Body of pancreas (tissue), 4 donors: ENCODE measurements around the gene NEDD9. TPM values are rescaled to one million over a fixed set of nuclear protein-coding genes. Genes with fewer than 3 reads are reported as not detected.
A peak's percentile ranks its signal among the peaks of the same experiment; 100 is the strongest.

Experiments
- ATAC-seq: fragments of 150-250 bp; one replicate; pipeline ENCODE4 v1.9.1; 2016
- DNase-seq, 4 donors: peaks; one replicate each; pipeline ENCODE4 v3.0.0-alpha.2; 2019
- H3K27ac ChIP-seq, 4 donors: fragments of 200-600 bp; sonication (generic); 1 replicate in 3 of 4; 2 replicates in 1 of 4; pipeline versions ENCODE4 v1.5.1 to v1.6.1; 2016 to 2019; ENCODE audit warnings: mild to moderate bottlenecking in 1 of 4, mixed read lengths in 1 of 4, moderate library complexity in 1 of 4
- H3K27me3 ChIP-seq, 2 donors: fragments of 200-600 bp; sonication (generic); one replicate each; pipeline ENCODE4 v1.6.0; 2016; ENCODE audit warnings: mild to moderate bottlenecking in 1 of 2
- H3K36me3 ChIP-seq, 2 donors: fragments of 200-600 bp; sonication (generic); replicated peaks in 1 of 2; 2 replicates each; pipeline ENCODE4 v1.5.1; 2016; ENCODE audit warnings: low read depth in 2 of 2; ENCODE audit not compliant: insufficient read depth in 1 of 2
- H3K4me1 ChIP-seq: fragments of 200-600 bp; sonication (generic); one replicate; pipeline ENCODE4 v1.6.0; 2016
- H3K4me3 ChIP-seq, 2 donors: fragments of 200-600 bp; sonication (generic); 1 replicate in 1 of 2; 2 replicates in 1 of 2; pipeline ENCODE4 v1.5.1; 2016 to 2019
- H3K9me3 ChIP-seq, 3 donors: fragments of 200-600 bp; sonication (generic); 1 replicate in 2 of 3; 2 replicates in 1 of 3; pipeline ENCODE4 v1.5.1; 2016
- CTCF ChIP-seq, 7 experiments: fragments of 450-650 bp in 4 of 7; fragments of 200-600 bp in 3 of 7; sonication (generic) in 3 of 7; IDR thresholded peaks; one replicate each; pipeline ENCODE4 v1.5.1; 2016 to 2019; ENCODE audit warnings: antibody characterized with exemption in 7 of 7
- POLR2A ChIP-seq, 3 donors: fragments of 450-650 bp; IDR thresholded peaks; one replicate each; pipeline ENCODE4 v1.6.1; 2016; ENCODE audit warnings: antibody characterized with exemption in 3 of 3, mild to moderate bottlenecking in 2 of 3
- whole genome bisulfite sequencing, 2 donors: methylation state at CpG; one replicate each; pipeline ENCODE4 v1.1.5; 2017; 5-methylcytosine and 5-hydroxymethylcytosine counted together
- intact Hi-C: fragments of 100-400 bp; cut with DNase I; formaldehyde crosslinking; loops from one replicate; pipeline ENCODE4 v1.15.1; 2023
- total RNA-seq, 2 donors: library from RNA; depleted of rRNA; stranded (reverse); fragments of >200 nt; gene quantifications; one replicate each; pipeline ENCODE4 v1.1.0, GENCODE V29; 2016

Gene NEDD9
- total RNA-seq, 2 donors from 2014 or later = 22.8 to 58.3 TPM

- TF ChIP-seq POLR2A (IDR thresholded peaks at IDR 0.05) (no peak), CTCF (IDR thresholded peaks at IDR 0.05) (no peak)
- DNase-seq (no peak), ATAC-seq (no peak)
- no peaks in the 10 kb centered on the region for H3K36me3 ChIP-seq
- intact Hi-C loops = loop anchor here (10.0 kb wide), 1 partner anchor 318 kb away; no protein-coding TSS in a partner anchor
- no peak overlapping the region for H3K27ac ChIP-seq
- 94 to 100% methylated on average over 1 of the region's 1 CpG for WGBS, 2 donors
- H3K4me3 ChIP-seq = no peak overlapping the region
- no peaks in the 10 kb centered on the region for H3K9me3 ChIP-seq
- H3K27me3 ChIP-seq = no peaks in the 10 kb centered on the region
- no peaks in the 10 kb centered on the region for H3K4me1 ChIP-seq
These were observed 55.2 kb downstream of the NEDD9 start for GRCh38 chr6:11177271-11177670.

DNA sequence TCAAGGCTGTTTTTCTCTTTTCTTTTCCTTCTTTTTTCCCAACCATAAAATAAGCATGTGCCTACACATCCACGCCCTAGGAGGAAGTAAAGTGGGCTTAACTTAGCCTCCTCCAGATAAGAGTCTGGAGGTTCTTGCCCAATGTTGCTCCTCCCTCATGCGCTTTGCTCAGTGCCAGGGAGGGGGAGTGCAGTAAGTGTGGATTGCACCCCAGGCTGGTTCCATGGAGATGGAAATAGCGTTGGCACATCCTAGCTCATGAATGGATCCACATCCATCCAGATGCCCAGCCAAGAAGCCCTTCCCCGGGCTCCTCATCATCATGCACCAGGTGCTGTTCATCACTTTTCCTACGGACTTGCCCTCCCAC is 58.2 kb downstream of the NEDD9 start:
- 89 to 96% methylated on average over 5 of the region's 5 CpGs for WGBS, 2 donors
- Histone ChIP-seq H3K27ac (no peak overlapping the region), H3K9me3 (no peaks in the 10 kb centered on the region), H3K4me3 (no peak overlapping the region), H3K27me3 (no peaks in the 10 kb centered on the region), H3K36me3 (no peaks in the 10 kb centered on the region), H3K4me1 (no peaks in the 10 kb centered on the region)
- ATAC-seq = no peak
- intact Hi-C loops = loop anchor here (10.0 kb wide), 1 partner anchor 321 kb away; no protein-coding TSS in a partner anchor
- DNase-seq = no peak
- TF ChIP-seq CTCF (IDR thresholded peaks at IDR 0.05) = no peak
- no peak for TF ChIP-seq POLR2A (IDR thresholded peaks at IDR 0.05)

DNA sequence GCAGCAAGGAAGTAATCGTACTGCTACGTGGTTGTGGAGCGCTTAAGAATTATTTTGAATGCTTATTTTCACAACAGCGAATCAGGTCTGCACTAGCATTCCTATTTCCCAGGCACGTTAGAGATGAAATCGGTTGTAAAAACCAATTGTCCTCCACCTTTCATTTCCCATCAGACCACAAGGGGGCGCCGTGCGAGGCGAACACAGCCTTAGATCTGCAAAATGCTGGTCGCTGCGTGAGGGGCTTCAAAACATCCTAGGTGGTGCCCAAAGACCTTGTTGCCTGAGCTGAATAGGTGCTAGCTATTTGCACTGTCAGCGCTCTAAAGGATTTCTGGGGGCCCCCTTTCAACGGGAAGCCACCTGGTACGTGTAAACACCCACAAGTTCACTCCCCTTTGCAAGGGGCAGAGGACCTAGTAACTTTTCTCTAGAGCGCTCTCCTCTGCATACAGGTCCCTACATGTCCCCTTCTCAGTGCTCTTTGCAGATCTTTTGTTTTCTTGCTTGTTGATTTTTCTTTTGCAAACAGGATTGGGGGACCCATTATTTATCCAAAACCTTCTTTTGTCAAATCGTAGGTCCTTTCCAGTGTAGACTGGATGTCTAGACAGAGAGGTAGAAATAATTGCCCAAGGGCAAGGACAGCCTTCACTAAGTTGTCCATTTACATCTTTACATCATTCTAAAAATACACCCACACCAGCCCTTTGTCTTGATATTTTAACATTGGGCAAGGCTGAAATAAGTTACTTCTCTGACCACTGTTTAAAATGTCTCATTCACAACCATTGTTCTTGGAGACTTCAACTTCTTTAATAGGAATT is 59.8 kb downstream of the NEDD9 start:
- 17 to 19% methylated on average over 15 to 17 of the region's 17 CpGs for WGBS, 2 donors
- TF ChIP-seq CTCF (IDR thresholded peaks at IDR 0.05) = peak; percentile 72 to 93 (median 75)
- TF ChIP-seq POLR2A (IDR thresholded peaks at IDR 0.05) = no peak
- Histone ChIP-seq H3K9me3 (no peaks in the 10 kb centered on the region), H3K27me3 (no peaks in the 10 kb centered on the region), H3K36me3 (no peaks in the 10 kb centered on the region), H3K4me1 (no peaks in the 10 kb centered on the region), H3K27ac (no peak overlapping the region), H3K4me3 (no peak overlapping the region)
- DNase-seq (peak; percentile 63 to 77 (median 68)), ATAC-seq (peak; percentile 38)
- intact Hi-C loops = loop anchor here (10.0 kb wide), 1 partner anchor 322 kb away; no protein-coding TSS in a partner anchor

DNA sequence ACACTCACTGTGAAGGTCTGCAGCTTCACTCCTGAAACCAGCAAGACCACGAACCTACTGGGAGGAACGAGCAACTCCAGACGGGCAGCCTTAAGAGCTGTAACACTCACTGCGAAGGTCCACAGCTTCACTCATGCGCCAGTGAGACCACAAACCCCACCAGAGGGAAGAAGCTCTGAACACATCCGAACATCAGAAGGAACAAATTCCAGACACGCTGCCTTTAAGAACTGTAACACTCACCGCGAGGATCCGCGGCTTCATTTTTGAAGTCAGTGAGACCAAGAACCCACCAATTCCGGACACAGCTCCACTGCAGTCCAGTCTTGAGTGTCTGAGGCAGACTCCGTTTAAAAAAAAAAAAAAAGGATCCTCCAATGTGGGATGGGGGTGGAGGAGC is 60.5 kb downstream of the NEDD9 start:
- H3K4me3 ChIP-seq = no peak overlapping the region
- TF ChIP-seq CTCF (IDR thresholded peaks at IDR 0.05) (no peak), POLR2A (IDR thresholded peaks at IDR 0.05) (no peak)
- H3K27me3 ChIP-seq = no peaks in the 10 kb centered on the region
- no peaks in the 10 kb centered on the region for H3K4me1 ChIP-seq
- H3K27ac ChIP-seq = no peak overlapping the region
- WGBS, 2 donors = 82 to 89% methylated on average over 13 of the region's 13 CpGs
- DNase-seq = no peak
- no peaks in the 10 kb centered on the region for H3K9me3 ChIP-seq
- intact Hi-C loops = loop anchor here (10.0 kb wide), 1 partner anchor 323 kb away; no protein-coding TSS in a partner anchor
- no peak for ATAC-seq
- no peaks in the 10 kb centered on the region for H3K36me3 ChIP-seq
